ENCODE data around the gene MAPK1.

DNA sequence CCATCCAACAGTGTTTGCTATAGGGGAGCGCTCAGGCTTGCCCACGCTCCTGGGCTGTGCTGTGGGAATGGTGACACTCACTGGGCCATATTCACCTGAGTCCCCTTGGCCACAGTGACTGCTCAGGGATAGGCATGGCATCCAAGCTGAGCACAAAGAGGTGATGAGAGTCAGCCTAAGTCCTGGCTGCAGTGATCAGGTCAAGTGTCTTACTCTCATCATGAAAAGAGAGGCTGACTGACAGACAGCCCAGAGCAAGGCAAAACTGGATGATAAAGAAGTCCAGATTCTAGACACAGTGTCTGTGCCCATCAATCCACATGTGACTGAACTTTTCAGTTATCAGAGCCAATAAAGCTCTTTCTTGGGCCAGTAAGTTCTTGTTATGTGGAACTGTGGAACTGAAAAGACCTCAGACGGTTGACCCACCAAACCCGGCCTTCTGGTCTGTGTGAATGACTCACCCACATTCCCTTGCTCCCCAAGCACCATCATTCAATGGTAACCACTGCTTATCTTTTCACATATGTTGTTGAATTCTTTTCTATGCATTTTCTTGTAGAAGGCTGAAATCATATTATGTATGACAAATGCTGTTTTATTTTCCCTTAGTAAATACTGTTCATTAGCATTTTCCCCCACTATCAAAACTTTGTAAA lies 88.6 kb downstream of the MAPK1 start:
- TF ChIP-seq, protein P1, sequence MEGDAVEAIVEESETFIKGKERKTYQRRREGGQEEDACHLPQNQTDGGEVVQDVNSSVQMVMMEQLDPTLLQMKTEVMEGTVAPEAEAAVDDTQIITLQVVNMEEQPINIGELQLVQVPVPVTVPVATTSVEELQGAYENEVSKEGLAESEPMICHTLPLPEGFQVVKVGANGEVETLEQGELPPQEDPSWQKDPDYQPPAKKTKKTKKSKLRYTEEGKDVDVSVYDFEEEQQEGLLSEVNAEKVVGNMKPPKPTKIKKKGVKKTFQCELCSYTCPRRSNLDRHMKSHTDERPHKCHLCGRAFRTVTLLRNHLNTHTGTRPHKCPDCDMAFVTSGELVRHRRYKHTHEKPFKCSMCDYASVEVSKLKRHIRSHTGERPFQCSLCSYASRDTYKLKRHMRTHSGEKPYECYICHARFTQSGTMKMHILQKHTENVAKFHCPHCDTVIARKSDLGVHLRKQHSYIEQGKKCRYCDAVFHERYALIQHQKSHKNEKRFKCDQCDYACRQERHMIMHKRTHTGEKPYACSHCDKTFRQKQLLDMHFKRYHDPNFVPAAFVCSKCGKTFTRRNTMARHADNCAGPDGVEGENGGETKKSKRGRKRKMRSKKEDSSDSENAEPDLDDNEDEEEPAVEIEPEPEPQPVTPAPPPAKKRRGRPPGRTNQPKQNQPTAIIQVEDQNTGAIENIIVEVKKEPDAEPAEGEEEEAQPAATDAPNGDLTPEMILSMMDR (IDR thresholded peaks at IDR 0.05), result no peak
- TF ChIP-seq POLR2AphosphoS5 (IDR thresholded peaks at IDR 0.05; ENCODE audit: low read depth, low read length) (no peak), SIN3A (IDR thresholded peaks at IDR 0.05; ENCODE audit: borderline replicate concordance, insufficient read depth, low read depth, low read length) (no peak), TCF7L2 (IDR thresholded peaks at IDR 0.05; ENCODE audit: low read depth, low read length) (no peak)
- TF ChIP-seq, protein P2, sequence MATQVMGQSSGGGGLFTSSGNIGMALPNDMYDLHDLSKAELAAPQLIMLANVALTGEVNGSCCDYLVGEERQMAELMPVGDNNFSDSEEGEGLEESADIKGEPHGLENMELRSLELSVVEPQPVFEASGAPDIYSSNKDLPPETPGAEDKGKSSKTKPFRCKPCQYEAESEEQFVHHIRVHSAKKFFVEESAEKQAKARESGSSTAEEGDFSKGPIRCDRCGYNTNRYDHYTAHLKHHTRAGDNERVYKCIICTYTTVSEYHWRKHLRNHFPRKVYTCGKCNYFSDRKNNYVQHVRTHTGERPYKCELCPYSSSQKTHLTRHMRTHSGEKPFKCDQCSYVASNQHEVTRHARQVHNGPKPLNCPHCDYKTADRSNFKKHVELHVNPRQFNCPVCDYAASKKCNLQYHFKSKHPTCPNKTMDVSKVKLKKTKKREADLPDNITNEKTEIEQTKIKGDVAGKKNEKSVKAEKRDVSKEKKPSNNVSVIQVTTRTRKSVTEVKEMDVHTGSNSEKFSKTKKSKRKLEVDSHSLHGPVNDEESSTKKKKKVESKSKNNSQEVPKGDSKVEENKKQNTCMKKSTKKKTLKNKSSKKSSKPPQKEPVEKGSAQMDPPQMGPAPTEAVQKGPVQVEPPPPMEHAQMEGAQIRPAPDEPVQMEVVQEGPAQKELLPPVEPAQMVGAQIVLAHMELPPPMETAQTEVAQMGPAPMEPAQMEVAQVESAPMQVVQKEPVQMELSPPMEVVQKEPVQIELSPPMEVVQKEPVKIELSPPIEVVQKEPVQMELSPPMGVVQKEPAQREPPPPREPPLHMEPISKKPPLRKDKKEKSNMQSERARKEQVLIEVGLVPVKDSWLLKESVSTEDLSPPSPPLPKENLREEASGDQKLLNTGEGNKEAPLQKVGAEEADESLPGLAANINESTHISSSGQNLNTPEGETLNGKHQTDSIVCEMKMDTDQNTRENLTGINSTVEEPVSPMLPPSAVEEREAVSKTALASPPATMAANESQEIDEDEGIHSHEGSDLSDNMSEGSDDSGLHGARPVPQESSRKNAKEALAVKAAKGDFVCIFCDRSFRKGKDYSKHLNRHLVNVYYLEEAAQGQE (IDR thresholded peaks at IDR 0.05; ENCODE audit: insufficient read depth in 1 of 2, low read depth in 2 of 2, low read length in 1 of 2), result no peak
